Uterus (tissue), 4 donors: ENCODE results near the gene SYTL3. TPM values are rescaled to one million over a fixed set of nuclear protein-coding genes. Genes with fewer than 3 reads are reported as not detected.

Source experiments
- DNase-seq, 2 donors: peaks; one replicate each; pipeline ENCODE4 v3.0.0-alpha.2; 2019 to 2020
- H3K27ac ChIP-seq, 2 donors: fragments of 200-600 bp; sonication (generic); 1 replicate in 1 of 2; 2 replicates in 1 of 2; pipeline ENCODE4 v1.5.1; 2016 to 2018
- H3K27me3 ChIP-seq, 2 donors: fragments of 200-600 bp; sonication (generic); one replicate each; pipeline ENCODE4 v1.5.1; 2018 to 2019; ENCODE audit warnings: control low read depth in 1 of 2
- H3K36me3 ChIP-seq, 2 donors: fragments of 200-600 bp; sonication (generic); one replicate each; pipeline ENCODE4 v1.5.1; 2019; ENCODE audit warnings: control low read depth in 1 of 2
- H3K4me1 ChIP-seq, 2 donors: fragments of 200-600 bp; sonication (generic); one replicate each; pipeline ENCODE4 v1.5.1; 2018 to 2019; ENCODE audit warnings: control low read depth in 1 of 2
- H3K4me3 ChIP-seq, 2 donors: fragments of 200-600 bp; sonication (generic); 1 replicate in 1 of 2; 2 replicates in 1 of 2; pipeline ENCODE4 v1.5.1; 2018 to 2019; ENCODE audit warnings: mild to moderate bottlenecking in 1 of 2
- H3K9me3 ChIP-seq, 2 donors: fragments of 200-600 bp; sonication (generic); one replicate each; pipeline ENCODE4 v1.5.1; 2019; ENCODE audit warnings: control low read depth in 1 of 2
- POLR2A ChIP-seq, 2 donors: fragments of 450-650 bp; IDR thresholded peaks; one replicate each; pipeline ENCODE4 v1.6.1; 2016; ENCODE audit warnings: antibody characterized with exemption in 2 of 2, mild to moderate bottlenecking in 1 of 2, moderate library complexity in 1 of 2
- intact Hi-C: fragments of 100-400 bp; cut with DNase I; formaldehyde crosslinking; loops from one replicate; pipeline ENCODE4 v1.15.1; 2023; ENCODE audit warnings: low total_unique reads
- total RNA-seq, 4 donors: library from RNA; depleted of rRNA in 3 of 4; stranded (reverse); fragments of >200 nt in 3 of 4; gene quantifications; one replicate each; pipeline versions ENCODE4 v1.1.0 to v1.2.4, GENCODE V29; 2014 to 2023
- TF ChIP-seq, protein P1 (sequence below), 4 experiments: fragments of 200-600 bp in 2 of 4; fragments of 450-650 bp in 2 of 4; sonication (generic) in 2 of 4; IDR thresholded peaks; one replicate each; pipeline ENCODE4 v1.5.1; 2016 to 2019; ENCODE audit warnings: antibody characterized with exemption in 4 of 4, mild to moderate bottlenecking in 2 of 4, moderate library complexity in 1 of 4
- donor health status: DM: yes; HTN: yes; CAD: no.

Gene SYTL3
- total RNA-seq, 4 donors from 2014 or later = 0.51 to 12.4 (median 3.3) TPM

DNA sequence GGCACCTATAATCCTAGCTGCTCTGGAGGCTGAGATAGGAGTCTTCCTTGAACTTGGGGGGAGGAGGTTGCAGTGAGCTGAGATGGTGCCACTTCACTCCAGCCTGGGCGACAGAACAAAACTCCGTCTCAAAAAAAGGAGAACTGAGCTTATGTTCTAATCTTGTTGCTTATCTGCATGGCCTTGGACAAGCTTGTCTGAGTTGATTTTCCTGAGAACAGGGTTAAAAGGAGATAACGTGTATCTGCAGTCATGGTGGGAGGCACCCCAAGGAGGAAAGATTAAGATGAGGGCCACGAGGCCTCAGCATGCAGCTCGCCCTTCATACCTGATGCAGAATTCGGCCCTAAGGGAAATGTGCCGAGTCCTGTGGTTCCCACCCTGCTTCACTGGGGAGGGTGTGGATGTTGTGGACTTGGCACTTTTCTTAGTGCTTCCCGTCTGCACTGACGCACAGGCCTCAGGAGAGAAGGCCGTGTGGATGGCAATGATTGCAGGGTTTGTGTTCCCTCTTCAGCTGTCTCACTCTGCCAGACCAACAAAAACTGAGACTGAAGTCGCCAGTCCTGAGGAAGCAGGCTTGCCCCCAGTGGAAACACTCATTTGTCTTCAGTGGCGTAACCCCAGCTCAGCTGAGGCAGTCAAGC, 113.1 kb downstream of the SYTL3 start:
- DNase-seq = no peak
- no peaks in the 10 kb centered on the region for H3K27me3 ChIP-seq
- no peaks in the 10 kb centered on the region for H3K4me1 ChIP-seq
- H3K9me3 ChIP-seq = no peaks in the 10 kb centered on the region
- H3K36me3 ChIP-seq = no peaks in the 10 kb centered on the region
- intact Hi-C loops = no loop called here
- H3K4me3 ChIP-seq = no peak overlapping the region
- H3K27ac ChIP-seq = no peak overlapping the region
- TF ChIP-seq, protein P1, sequence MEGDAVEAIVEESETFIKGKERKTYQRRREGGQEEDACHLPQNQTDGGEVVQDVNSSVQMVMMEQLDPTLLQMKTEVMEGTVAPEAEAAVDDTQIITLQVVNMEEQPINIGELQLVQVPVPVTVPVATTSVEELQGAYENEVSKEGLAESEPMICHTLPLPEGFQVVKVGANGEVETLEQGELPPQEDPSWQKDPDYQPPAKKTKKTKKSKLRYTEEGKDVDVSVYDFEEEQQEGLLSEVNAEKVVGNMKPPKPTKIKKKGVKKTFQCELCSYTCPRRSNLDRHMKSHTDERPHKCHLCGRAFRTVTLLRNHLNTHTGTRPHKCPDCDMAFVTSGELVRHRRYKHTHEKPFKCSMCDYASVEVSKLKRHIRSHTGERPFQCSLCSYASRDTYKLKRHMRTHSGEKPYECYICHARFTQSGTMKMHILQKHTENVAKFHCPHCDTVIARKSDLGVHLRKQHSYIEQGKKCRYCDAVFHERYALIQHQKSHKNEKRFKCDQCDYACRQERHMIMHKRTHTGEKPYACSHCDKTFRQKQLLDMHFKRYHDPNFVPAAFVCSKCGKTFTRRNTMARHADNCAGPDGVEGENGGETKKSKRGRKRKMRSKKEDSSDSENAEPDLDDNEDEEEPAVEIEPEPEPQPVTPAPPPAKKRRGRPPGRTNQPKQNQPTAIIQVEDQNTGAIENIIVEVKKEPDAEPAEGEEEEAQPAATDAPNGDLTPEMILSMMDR (IDR thresholded peaks at IDR 0.05) = no peak
- TF ChIP-seq POLR2A (IDR thresholded peaks at IDR 0.05) = no peak

DNA sequence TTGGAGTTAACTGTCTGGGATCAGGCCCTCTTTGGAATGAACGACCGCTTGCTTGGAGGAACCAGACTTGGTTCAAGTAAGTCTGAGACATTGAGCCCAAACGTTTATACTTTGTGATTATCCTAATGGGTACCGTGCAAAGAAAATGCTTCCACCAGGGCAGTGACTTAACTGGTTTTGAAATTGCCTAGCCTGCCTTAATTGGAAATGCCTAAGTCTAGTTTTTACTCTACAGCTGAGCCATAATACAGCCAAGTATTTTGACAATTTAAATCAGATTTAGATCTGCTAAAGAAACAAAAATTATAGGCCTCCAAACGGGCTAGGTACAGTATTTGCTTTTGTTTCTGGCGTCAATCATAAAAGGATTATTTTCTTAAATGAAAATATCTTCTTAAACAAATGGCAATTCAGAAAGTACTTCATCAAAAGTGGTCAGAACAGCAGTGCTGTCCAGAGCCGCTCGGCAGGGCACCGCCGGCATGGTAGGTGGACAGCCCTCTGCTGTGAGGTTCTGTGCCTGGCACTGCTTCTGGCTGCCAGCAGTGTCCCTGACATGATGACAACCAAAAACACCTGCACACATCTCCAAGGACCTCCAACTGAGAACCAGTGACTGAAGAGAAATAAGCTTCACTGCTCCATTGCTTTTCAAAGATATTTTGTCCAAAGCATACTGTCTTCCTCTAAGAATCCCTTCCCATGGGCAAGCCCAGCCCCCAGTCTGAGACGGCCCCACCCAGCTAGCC, 113.8 kb downstream of the SYTL3 start:
- Histone ChIP-seq H3K4me1 (no peaks in the 10 kb centered on the region), H3K36me3 (no peaks in the 10 kb centered on the region), H3K27ac (no peak overlapping the region), H3K4me3 (no peak overlapping the region), H3K9me3 (no peaks in the 10 kb centered on the region), H3K27me3 (no peaks in the 10 kb centered on the region)
- no peak for DNase-seq
- TF ChIP-seq POLR2A (IDR thresholded peaks at IDR 0.05) = no peak
- TF ChIP-seq, protein P1 (IDR thresholded peaks at IDR 0.05) = no peak
- intact Hi-C loops = no loop called here

DNA sequence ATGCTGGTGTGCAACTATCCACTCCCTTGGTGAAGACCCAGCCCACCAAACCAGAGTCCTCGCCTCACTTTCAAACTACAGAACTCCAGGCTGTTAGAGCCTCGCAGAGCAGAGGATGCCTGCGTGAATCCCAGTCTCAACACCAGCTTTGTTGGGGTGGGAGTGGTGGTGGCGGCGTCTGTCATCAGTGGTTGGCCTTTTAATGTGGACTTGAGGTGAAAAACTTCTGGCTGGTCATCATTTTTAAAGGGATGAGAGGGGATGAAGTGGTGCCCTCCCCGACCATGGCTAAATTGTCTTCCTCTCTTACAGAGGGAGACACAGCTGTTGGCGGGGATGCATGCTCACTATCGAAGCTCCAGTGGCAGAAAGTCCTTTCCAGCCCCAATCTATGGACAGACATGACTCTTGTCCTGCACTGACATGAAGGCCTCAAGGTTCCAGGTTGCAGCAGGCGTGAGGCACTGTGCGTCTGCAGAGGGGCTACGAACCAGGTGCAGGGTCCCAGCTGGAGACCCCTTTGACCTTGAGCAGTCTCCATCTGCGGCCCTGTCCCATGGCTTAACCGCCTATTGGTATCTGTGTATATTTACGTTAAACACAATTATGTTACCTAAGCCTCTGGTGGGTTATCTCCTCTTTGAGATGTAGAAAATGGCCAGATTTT, 114.5 kb downstream of the SYTL3 start:
- no peak for TF ChIP-seq POLR2A (IDR thresholded peaks at IDR 0.05)
- TF ChIP-seq, protein P1 (IDR thresholded peaks at IDR 0.05) = no peak
- no peak for DNase-seq
- Histone ChIP-seq H3K9me3 (no peaks in the 10 kb centered on the region), H3K36me3 (no peaks in the 10 kb centered on the region), H3K27me3 (no peaks in the 10 kb centered on the region), H3K4me3 (no peak overlapping the region), H3K4me1 (no peaks in the 10 kb centered on the region), H3K27ac (no peak overlapping the region)
- intact Hi-C loops = no loop called here

DNA sequence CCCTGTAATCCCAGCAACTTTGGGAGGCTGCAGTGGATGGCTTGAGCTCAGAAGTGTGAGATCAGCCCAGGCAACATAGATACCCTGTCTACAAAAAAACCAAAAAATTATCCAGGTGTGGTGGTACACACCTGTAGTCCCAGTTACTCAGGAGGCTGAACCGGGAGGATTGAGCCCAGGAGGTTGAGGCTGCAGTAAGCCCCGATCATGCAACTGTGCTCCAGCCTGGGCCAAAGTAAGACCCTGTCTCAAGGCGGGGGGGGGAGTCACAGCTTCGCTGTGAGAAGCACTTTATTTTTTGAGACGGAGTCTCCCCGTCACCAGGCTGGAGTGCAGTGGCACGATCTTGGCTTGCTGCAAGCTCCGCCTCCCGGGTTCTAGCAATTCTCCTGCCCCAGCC, 115.1 kb downstream of the SYTL3 start:
- DNase-seq = no peak
- TF ChIP-seq, protein P1 (IDR thresholded peaks at IDR 0.05) = no peak
- no peak for TF ChIP-seq POLR2A (IDR thresholded peaks at IDR 0.05)
- Histone ChIP-seq H3K4me3 (no peak overlapping the region), H3K4me1 (no peaks in the 10 kb centered on the region), H3K36me3 (no peaks in the 10 kb centered on the region), H3K9me3 (no peaks in the 10 kb centered on the region), H3K27me3 (no peaks in the 10 kb centered on the region), H3K27ac (no peak overlapping the region)
- intact Hi-C loops = no loop called here
